GM12892 (cell line): Measurements from ENCODE around the gene IFI35.

ENCODE experiments used
- DNase-seq: peaks from one replicate; pipeline ENCODE4 v3.0.0; 2011; ENCODE audit not compliant: insufficient read length
- FAIRE-seq: peaks from 2 replicates; lab custom pipeline; 2011; peaks lifted over from hg19 to GRCh38; lab: Jason Lieb, UNC
- POLR2A ChIP-seq: IDR thresholded peaks from 2 replicates; pipeline ENCODE4 v1.6.1; 2011; ENCODE audit warnings: low read depth, low read length, control low read depth
- POLR2AphosphoS5 ChIP-seq: IDR thresholded peaks from 2 replicates; pipeline ENCODE4 v1.6.1; 2011; ENCODE audit warnings: low read depth, low read length, control low read depth
- TAF1 ChIP-seq: IDR thresholded peaks from 2 replicates; pipeline ENCODE4 v1.6.1; 2011; ENCODE audit warnings: low read depth, mild to moderate bottlenecking, control low read depth, low read length, borderline replicate concordance

Gene IFI35

DNA sequence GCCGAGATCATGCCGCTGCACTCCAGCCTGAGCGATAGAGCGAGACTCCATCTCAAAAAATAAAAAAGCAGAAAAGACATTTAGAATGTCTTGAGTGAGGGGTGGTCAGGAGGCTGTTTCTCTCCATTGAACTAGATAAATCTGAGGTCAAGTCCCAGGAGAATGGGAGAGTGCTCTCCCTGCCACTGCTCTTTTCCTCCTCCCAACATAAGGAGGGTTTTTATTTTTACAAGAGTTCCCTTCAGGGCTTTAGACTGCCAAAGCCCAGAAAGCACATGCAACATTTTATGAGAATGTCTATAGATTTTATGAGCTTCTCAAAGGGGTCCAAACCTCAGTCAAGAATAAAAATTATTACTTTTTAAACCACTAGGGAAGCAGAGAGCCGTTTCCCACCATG, 20.0 kb downstream of the IFI35 start:
- no peak for DNase-seq
- TF ChIP-seq TAF1 (no peak), POLR2AphosphoS5 (no peak), POLR2A (no peak)
- FAIRE-seq, result no peak

DNA sequence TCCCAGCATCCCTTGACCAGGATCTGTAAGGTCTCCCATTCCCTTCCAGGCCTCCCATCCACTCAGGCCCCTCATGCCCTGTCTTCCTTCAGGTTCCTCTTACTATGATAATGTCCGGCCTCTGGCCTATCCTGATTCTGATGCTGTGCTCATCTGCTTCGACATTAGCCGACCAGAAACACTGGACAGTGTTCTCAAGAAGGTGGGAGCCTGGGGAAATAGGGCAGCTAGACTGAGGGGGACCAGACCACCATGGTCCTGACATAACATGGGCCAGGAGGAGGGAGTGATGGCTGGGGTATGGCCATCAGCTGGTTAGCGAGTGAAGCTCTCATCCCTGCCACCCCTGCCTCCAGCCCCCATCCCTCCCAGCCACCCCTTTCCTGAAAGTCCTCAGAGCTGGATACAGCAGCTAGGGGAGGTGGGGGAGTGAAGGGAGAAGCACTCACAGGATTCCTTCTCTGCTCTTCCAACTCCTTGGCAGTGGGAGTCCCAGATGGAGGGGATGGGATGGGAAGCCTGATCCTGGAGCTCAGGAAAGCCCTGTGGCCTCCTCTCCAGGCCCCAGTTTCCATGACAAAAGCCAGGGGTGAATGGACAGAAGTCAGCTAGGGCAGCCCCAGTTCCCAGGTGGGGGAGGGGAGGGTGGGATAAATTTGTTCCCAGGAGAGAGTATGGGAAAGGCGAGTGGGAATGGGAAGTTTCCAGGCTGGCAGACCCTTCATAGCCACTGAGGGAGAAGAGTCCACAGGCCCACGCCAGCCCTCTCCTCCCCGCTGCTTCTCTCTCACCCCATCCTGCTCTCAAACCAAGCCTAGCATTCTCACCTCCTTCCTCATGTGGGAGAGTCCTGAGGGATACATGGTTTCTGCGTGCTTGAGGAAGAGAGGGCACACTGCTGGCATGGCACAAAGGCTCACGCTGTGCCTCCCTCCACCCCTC, 20.8 kb downstream of the IFI35 start:
- DNase-seq, result no peak
- no peak for FAIRE-seq
- TF ChIP-seq POLR2AphosphoS5 (no peak), TAF1 (no peak), POLR2A (no peak)

DNA sequence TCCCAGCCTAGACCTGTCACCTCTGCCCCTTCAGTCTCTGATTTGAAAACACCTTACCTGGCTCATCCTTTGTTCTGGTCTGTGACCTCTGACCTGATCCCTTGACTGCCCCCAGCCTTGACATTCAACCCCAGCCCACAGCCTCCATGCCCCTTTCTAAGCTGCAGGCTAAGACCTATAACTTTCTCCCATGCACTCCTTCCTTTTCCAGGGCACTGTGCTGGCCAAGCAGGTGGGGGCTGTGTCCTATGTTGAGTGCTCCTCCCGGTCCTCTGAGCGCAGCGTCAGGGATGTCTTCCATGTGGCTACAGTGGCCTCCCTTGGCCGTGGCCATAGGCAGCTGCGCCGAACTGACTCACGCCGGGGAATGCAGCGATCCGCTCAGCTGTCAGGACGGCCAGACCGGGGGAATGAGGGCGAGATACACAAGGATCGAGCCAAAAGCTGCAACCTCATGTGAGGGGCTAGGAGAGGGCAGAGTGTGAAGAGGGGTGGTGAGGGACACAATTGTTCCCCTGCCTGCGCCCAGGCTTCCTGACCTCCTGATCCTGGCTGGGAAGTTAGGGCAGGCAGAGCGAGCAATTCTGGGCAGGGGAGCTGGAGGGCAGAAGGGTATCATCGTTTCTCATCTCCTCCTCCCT, 21.8 kb downstream of the IFI35 start:
- TF ChIP-seq POLR2AphosphoS5 (no peak), TAF1 (no peak), POLR2A (no peak)
- FAIRE-seq (no peak), DNase-seq (no peak)

DNA sequence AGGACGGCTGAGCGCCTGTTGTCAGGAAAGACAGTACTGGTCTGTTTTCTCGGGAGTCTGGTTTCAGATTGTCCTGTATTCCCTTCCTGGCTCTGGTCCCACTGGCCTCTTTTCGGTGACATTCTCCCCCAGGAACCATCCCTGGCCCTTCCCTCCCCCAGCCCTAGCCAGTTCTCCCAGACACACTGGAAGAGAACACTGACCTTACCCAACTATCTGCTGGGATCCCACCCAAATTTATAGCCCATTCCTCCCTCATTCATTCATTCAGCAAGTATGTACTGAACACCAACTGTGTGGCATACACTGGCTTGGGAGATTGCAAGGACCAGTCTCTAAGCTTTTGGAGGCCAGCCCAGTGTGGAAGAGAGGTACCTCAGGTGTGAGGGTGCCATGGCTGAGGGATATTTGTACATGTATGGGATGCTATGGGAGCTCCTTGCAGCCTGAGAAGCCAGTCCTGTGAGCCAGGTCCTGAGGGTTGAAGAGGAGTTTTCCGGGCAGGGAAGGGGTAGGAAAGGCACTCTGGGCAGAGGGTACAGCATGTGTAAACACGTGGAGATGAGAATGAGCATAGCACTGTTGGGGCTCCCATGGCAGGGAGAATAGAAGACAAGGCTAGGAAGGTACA, 23.7 kb downstream of the IFI35 start:
- FAIRE-seq (no peak), DNase-seq (no peak)
- TF ChIP-seq POLR2AphosphoS5 (no peak), TAF1 (no peak), POLR2A (no peak)

GRCh38 chr17:43031666-43032065, 25.1 kb downstream of the IFI35 start:
- no peak for FAIRE-seq
- TF ChIP-seq TAF1 (no peak), POLR2AphosphoS5 (no peak), POLR2A (no peak)

DNA sequence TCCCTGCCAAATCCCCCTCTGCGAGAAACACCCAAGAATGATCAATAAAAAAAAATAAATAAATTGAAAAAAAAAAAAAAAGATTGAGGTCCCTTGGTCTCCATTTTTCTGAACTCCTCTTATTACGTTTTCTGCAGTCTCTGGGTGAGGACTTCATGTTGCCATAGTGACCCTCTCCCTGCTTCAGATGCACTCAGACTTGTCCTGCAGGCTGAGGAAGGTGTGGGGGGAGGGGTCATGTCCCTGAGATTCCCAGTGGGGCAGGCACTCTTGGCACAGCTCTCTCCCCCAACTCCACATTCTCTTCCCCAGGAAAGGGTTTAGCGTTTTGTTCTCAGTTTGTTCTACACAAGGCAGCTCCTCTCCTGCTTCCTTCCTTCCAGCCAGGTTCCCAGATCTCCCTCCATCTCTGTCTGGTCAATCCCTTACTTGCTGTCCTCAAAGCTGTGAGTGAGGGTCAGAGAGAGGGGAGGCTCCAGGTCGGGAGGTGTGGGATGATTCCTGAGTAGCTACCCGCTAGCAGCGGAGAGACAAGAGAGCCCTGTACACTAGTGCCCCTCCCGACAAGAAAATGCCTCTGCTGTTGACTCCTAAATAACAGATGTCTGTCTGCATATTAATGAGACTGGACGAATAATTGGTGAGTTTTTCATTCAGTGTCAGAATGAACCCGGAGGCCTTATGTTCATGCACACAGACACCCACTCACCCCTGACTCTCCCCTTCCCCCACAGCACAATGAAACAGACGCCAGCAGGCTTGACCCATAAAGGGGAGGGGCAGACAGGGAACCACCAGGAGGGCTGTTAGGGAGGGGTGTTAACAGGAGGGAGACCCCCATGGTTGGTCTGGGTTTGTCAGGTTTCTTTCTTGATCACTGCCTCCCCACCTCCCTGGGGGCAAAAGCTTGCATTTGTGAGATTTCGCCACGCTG, 27.6 kb downstream of the IFI35 start:
- TF ChIP-seq TAF1, result no peak
- TF ChIP-seq POLR2A, result no peak
- TF ChIP-seq POLR2AphosphoS5, result no peak
- FAIRE-seq, result no peak
- no peak for DNase-seq

More at GRCh38 chr17:43031666-43032065, 25.1 kb downstream of the IFI35 start:
- no peak for DNase-seq

- no peak for TF ChIP-seq TAF1
- TF ChIP-seq POLR2A, result no peak
- no peak for TF ChIP-seq POLR2AphosphoS5
- FAIRE-seq (no peak), DNase-seq (no peak)
Measured at GRCh38 chr17:43034894-43035293, 28.3 kb downstream of the IFI35 start.

GRCh38 chr17:43039646-43040045, 33.1 kb downstream of the IFI35 start:
- no peak for DNase-seq
- FAIRE-seq, result no peak
- TF ChIP-seq POLR2A, result no peak
- no peak for TF ChIP-seq TAF1
- no peak for TF ChIP-seq POLR2AphosphoS5

DNA sequence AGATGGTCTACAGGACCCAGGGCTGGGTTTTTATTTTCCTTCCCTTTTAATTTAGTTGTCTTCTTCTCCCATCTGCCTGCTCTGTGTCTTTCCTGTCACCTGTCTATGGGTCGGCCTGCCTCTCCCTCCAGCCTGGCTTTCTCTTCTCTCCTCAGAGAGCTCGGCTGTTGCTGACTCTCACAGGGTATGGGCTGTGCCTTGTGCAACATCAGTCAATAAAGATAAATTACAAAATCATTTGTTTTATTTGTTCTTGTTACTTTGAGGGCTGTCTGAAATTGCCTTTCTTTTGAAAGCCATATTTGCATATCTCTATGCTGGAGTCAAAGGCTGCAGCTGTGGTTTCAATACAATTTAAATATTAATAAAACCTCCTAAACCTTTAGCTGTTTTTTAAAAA, 34.1 kb downstream of the IFI35 start:
- no peak for FAIRE-seq
- TF ChIP-seq POLR2A (no peak), POLR2AphosphoS5 (no peak), TAF1 (no peak)
- no peak for DNase-seq

DNA sequence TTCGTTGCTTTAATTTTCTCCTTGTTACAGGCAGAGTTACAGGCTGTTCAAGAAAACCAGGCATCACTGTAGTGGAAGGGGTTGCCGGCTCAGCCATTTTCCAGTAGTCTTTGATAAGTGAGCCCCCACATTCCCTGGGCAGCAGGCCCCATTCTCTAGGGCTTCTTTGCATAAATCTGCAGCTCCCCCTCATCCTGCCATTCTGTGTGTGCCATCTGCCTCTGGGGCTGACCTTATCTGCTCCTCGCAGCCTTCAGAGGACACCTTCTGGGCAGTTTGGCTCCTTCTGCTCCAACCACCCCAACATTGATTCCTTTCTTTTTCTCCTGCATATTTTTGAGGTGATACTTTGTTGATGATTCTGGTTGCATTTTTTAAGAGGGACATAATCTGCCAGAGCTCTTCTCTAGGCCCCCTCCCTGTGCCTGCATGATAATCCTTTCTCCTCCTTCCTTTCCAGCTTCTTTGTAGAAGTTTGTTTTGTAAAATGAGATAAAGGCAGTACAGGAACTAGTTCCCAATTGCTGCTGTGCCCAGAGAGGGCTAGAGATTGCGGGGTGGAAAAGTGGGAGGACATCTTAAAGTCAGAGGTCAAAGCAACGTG, 35.5 kb downstream of the IFI35 start:
- no peak for DNase-seq
- no peak for TF ChIP-seq TAF1
- TF ChIP-seq POLR2A, result no peak
- no peak for TF ChIP-seq POLR2AphosphoS5
- FAIRE-seq, result no peak

- DNase-seq, result no peak
- no peak for TF ChIP-seq TAF1
- no peak for TF ChIP-seq POLR2AphosphoS5
- TF ChIP-seq POLR2A, result no peak
- no peak for FAIRE-seq
Measured at GRCh38 chr17:43043307-43043706, 36.7 kb downstream of the IFI35 start.
